Measurements from ENCODE around the gene IFNG-AS1.

Gene IFNG-AS1

GRCh38 chr12:68011882-68012207 lies 22.6 kb downstream of the IFNG-AS1 start:
- TF ChIP-seq, protein P1, sequence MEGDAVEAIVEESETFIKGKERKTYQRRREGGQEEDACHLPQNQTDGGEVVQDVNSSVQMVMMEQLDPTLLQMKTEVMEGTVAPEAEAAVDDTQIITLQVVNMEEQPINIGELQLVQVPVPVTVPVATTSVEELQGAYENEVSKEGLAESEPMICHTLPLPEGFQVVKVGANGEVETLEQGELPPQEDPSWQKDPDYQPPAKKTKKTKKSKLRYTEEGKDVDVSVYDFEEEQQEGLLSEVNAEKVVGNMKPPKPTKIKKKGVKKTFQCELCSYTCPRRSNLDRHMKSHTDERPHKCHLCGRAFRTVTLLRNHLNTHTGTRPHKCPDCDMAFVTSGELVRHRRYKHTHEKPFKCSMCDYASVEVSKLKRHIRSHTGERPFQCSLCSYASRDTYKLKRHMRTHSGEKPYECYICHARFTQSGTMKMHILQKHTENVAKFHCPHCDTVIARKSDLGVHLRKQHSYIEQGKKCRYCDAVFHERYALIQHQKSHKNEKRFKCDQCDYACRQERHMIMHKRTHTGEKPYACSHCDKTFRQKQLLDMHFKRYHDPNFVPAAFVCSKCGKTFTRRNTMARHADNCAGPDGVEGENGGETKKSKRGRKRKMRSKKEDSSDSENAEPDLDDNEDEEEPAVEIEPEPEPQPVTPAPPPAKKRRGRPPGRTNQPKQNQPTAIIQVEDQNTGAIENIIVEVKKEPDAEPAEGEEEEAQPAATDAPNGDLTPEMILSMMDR (IDR thresholded peaks at IDR 0.05; ENCODE audit: low read length), result no peak
- TF ChIP-seq EZH2 (IDR thresholded peaks at IDR 0.05; ENCODE audit: borderline replicate concordance, low read length), result no peak
- no peaks in the 10 kb centered on the region for H3K9me2 ChIP-seq (ENCODE audit: low read depth, low read length)
- no peaks in the 10 kb centered on the region for H3F3A ChIP-seq (ENCODE audit: insufficient read depth, low read length)
- no peaks in the 10 kb centered on the region for H3K79me2 ChIP-seq (ENCODE audit: insufficient read depth, low read length)
- no peaks in the 10 kb centered on the region for H4K20me1 ChIP-seq (ENCODE audit: insufficient read depth, low read length)
- peak overlapping the region; percentile 22 for H3K27ac ChIP-seq (ENCODE audit: low read depth, low read length, poor library complexity, severe bottlenecking)
- H3K27me3 ChIP-seq (ENCODE audit: insufficient read depth, low read length), result no peaks in the 10 kb centered on the region
- no peak overlapping the region for H2AFZ ChIP-seq (ENCODE audit: low read length)
- no peak overlapping the region for H3K9ac ChIP-seq (ENCODE audit: low read length)
- H3K9me3 ChIP-seq (ENCODE audit: low read length), result no peaks in the 10 kb centered on the region
- no peak overlapping the region for H3K4me3 ChIP-seq (ENCODE audit: low read depth, low read length, poor library complexity, severe bottlenecking)
- peaks cover 67% of the 10 kb centered on the region for H3K36me3 ChIP-seq (ENCODE audit: insufficient read depth, low read length)
- H3K4me2 ChIP-seq (ENCODE audit: low read length), result no peak overlapping the region; the same call in 1 of the 2 replicates
- peaks cover 34% of the 10 kb centered on the region for H3K4me1 ChIP-seq (ENCODE audit: insufficient read depth, low read length, severe bottlenecking)

DNA sequence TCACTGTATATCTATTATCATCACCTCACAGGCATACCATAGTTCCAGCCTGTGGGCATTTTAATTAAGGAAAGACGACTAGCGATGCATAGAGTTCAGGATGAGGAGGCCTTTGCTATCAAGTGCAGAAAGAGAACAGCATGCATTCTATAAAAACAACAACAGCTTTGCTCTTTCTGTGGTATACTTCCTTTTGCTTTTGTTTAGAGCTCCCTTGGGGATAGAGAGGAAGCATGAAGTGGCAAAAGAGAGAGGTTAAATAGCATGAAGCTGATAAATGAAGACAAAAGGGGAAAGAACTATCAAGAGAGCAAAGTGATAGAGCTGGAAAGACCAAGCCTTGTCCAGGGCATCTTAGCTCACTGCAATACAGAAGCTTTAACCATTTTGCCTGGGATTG lies 23.5 kb downstream of the IFNG-AS1 start:
- H3K27ac ChIP-seq (ENCODE audit: low read depth, low read length, poor library complexity, severe bottlenecking), result peak overlapping the region; percentile 22
- no peaks in the 10 kb centered on the region for H3K9me2 ChIP-seq (ENCODE audit: low read depth, low read length)
- peaks cover 65% of the 10 kb centered on the region for H3K36me3 ChIP-seq (ENCODE audit: insufficient read depth, low read length)
- H3K4me3 ChIP-seq (ENCODE audit: low read depth, low read length, poor library complexity, severe bottlenecking), result no peak overlapping the region
- H3K4me1 ChIP-seq (ENCODE audit: insufficient read depth, low read length, severe bottlenecking), result peaks cover 34% of the 10 kb centered on the region
- H3K79me2 ChIP-seq (ENCODE audit: insufficient read depth, low read length), result no peaks in the 10 kb centered on the region
- H3F3A ChIP-seq (ENCODE audit: insufficient read depth, low read length), result no peaks in the 10 kb centered on the region
- H2AFZ ChIP-seq (ENCODE audit: low read length), result no peak overlapping the region
- TF ChIP-seq, protein P1 (IDR thresholded peaks at IDR 0.05; ENCODE audit: low read length), result no peak
- no peak for TF ChIP-seq EZH2 (IDR thresholded peaks at IDR 0.05; ENCODE audit: borderline replicate concordance, low read length)
- H3K9me3 ChIP-seq (ENCODE audit: low read length), result no peaks in the 10 kb centered on the region
- H3K4me2 ChIP-seq (ENCODE audit: low read length), result no peak overlapping the region
- H4K20me1 ChIP-seq (ENCODE audit: insufficient read depth, low read length), result no peaks in the 10 kb centered on the region
- H3K27me3 ChIP-seq (ENCODE audit: insufficient read depth, low read length), result no peaks in the 10 kb centered on the region
- H3K9ac ChIP-seq (ENCODE audit: low read length), result no peak overlapping the region

DNA sequence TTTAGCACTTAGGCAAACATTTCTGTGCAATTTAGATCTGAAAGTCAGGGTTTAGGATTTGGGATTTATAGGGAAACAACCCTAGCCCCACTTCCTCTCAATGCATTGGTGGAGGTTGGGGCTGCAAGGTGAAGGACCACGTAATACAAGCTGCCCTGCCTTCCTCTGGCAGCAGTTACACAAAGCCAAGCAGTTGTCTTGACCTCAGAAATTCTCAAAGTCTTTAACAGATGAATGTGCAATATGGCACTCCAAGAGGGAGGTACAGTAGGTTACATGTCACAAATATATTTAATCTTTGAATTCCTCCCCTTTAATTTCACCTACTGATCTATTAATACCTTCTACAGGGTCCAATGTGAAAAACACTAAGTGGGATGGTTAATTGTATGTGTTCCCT lies 23.9 kb downstream of the IFNG-AS1 start:
- Histone ChIP-seq H3K4me1 (ENCODE audit: insufficient read depth, low read length, severe bottlenecking) (peaks cover 34% of the 10 kb centered on the region), H3K4me3 (ENCODE audit: low read depth, low read length, poor library complexity, severe bottlenecking) (no peak overlapping the region), H4K20me1 (ENCODE audit: insufficient read depth, low read length) (no peaks in the 10 kb centered on the region), H3K36me3 (ENCODE audit: insufficient read depth, low read length) (peaks cover 70% of the 10 kb centered on the region), H3K9me2 (ENCODE audit: low read depth, low read length) (no peaks in the 10 kb centered on the region), H3F3A (ENCODE audit: insufficient read depth, low read length) (no peaks in the 10 kb centered on the region), H3K27me3 (ENCODE audit: insufficient read depth, low read length) (no peaks in the 10 kb centered on the region), H3K79me2 (ENCODE audit: insufficient read depth, low read length) (no peaks in the 10 kb centered on the region), H3K27ac (ENCODE audit: low read depth, low read length, poor library complexity, severe bottlenecking) (no peak overlapping the region), H3K9me3 (ENCODE audit: low read length) (no peaks in the 10 kb centered on the region), H3K4me2 (ENCODE audit: low read length) (no peak overlapping the region), H2AFZ (ENCODE audit: low read length) (no peak overlapping the region), H3K9ac (ENCODE audit: low read length) (no peak overlapping the region)
- TF ChIP-seq EZH2 (IDR thresholded peaks at IDR 0.05; ENCODE audit: borderline replicate concordance, low read length), result no peak
- TF ChIP-seq, protein P1 (IDR thresholded peaks at IDR 0.05; ENCODE audit: low read length), result no peak

All from OCI-LY1 (cell line).